HG03108 (cell line): ENCODE measurements around the gene ACTA2.

Experiments used
- ATAC-seq: cut with Tn5 transposase; IDR thresholded peaks from one replicate; pipeline ENCODE4 v1.9.1; 2021; ENCODE audit warnings: moderate library complexity; ENCODE audit not compliant: unreplicated experiment

The ACTA2 gene

GRCh38 chr10:88981435-88981834, 28.9 kb upstream of the ACTA2 start:
- ATAC-seq, result no peak

- no peak for ATAC-seq
These were observed 28.2 kb upstream of the ACTA2 start for GRCh38 chr10:88980800-88981199.

GRCh38 chr10:88980247-88980646, 27.7 kb upstream of the ACTA2 start:
- no peak for ATAC-seq

GRCh38 chr10:88979603-88980002, 27.0 kb upstream of the ACTA2 start:
- no peak for ATAC-seq

- no peak for ATAC-seq
These were observed 26.6 kb upstream of the ACTA2 start for GRCh38 chr10:88979153-88979562.

GRCh38 chr10:88978463-88978862, 25.9 kb upstream of the ACTA2 start:
- ATAC-seq, result no peak

- no peak for ATAC-seq
These were observed 22.8 kb upstream of the ACTA2 start for GRCh38 chr10:88975377-88975720.

GRCh38 chr10:88974446-88975376, 22.1 kb upstream of the ACTA2 start:
- ATAC-seq, result peak; percentile 40

GRCh38 chr10:88974012-88974411, 21.4 kb upstream of the ACTA2 start:
- no peak for ATAC-seq

- no peak for ATAC-seq
These were observed 18.9 kb upstream of the ACTA2 start for GRCh38 chr10:88971221-88972061.

- ATAC-seq, result no peak
These were observed 15.8 kb upstream of the ACTA2 start for GRCh38 chr10:88968391-88968790.

GRCh38 chr10:88966797-88967196, 14.2 kb upstream of the ACTA2 start:
- no peak for ATAC-seq

GRCh38 chr10:88964869-88965415, 12.4 kb upstream of the ACTA2 start:
- ATAC-seq, result no peak

- ATAC-seq, result no peak
These were observed 11.8 kb upstream of the ACTA2 start for GRCh38 chr10:88964360-88964759.

- no peak for ATAC-seq
These were observed 10.7 kb upstream of the ACTA2 start for GRCh38 chr10:88963318-88963717.

- ATAC-seq, result no peak
These were observed 9.8 kb upstream of the ACTA2 start for GRCh38 chr10:88962336-88962735.

GRCh38 chr10:88961266-88961665, 8.7 kb upstream of the ACTA2 start:
- ATAC-seq, result no peak

GRCh38 chr10:88960802-88961201, 8.2 kb upstream of the ACTA2 start:
- ATAC-seq, result no peak

- no peak for ATAC-seq
These were observed 6.1 kb upstream of the ACTA2 start for GRCh38 chr10:88958721-88959120.

- ATAC-seq, result no peak
These were observed 4.8 kb upstream of the ACTA2 start for GRCh38 chr10:88957381-88957780.

- no peak for ATAC-seq
These were observed 2.0 kb upstream of the ACTA2 start for GRCh38 chr10:88954458-88955083.
